GM10266 (cell line): ENCODE measurements around the gene CTNNA1.
"Not testable (repeated sequence)": the region's sequence is repeated elsewhere in the genome, so short reads cannot be mapped to it uniquely, and the experiment has no call there.

ENCODE experiments used
- DNase-seq: peaks from one replicate; pipeline ENCODE4 v3.0.0; 2012; ENCODE audit errors: extremely low spot score
- CTCF ChIP-seq: IDR thresholded peaks from 2 replicates; pipeline ENCODE4 v1.5.1; 2012; ENCODE audit warnings: mild to moderate bottlenecking, low read depth; ENCODE audit not compliant: control insufficient read depth, insufficient read depth; ENCODE audit errors: missing control alignments

CTNNA1 gene

GRCh38 chr5:138711087-138711486, 42.1 kb upstream of the CTNNA1 start:
- TF ChIP-seq CTCF: no peak
- DNase-seq: no peak

- no peak for DNase-seq
- no peak for TF ChIP-seq CTCF
These were observed 41.4 kb upstream of the CTNNA1 start for GRCh38 chr5:138711811-138712210.

- no peak for TF ChIP-seq CTCF
- no peak for DNase-seq
These were observed 40.9 kb upstream of the CTNNA1 start for GRCh38 chr5:138712324-138712723.

GRCh38 chr5:138712791-138713190, 40.4 kb upstream of the CTNNA1 start:
- no peak for TF ChIP-seq CTCF
- DNase-seq: no peak

GRCh38 chr5:138713247-138713646, 40.0 kb upstream of the CTNNA1 start:
- no peak for TF ChIP-seq CTCF
- DNase-seq: no peak

- TF ChIP-seq CTCF: no peak
- no peak for DNase-seq
These were observed 38.5 kb upstream of the CTNNA1 start for GRCh38 chr5:138714694-138715093.

- not testable (repeated sequence) for DNase-seq
These were observed 37.2 kb upstream of the CTNNA1 start for GRCh38 chr5:138715931-138716432.

GRCh38 chr5:138716456-138716924, 36.7 kb upstream of the CTNNA1 start:
- no peak for DNase-seq
- TF ChIP-seq CTCF: no peak
